Activated CD8-positive, alpha-beta memory T cell treated with anti-CD3 and anti-CD28 coated beads for 24 hours (primary cell): ENCODE results near the gene TFCP2.
"Not testable (repeated sequence)": the region's sequence is repeated elsewhere in the genome, so short reads cannot be mapped to it uniquely, and the experiment has no call there.

Experiments
- DNase-seq: peaks from one replicate; pipeline ENCODE4 v3.0.0-alpha.2; 2020

TFCP2 gene

DNA sequence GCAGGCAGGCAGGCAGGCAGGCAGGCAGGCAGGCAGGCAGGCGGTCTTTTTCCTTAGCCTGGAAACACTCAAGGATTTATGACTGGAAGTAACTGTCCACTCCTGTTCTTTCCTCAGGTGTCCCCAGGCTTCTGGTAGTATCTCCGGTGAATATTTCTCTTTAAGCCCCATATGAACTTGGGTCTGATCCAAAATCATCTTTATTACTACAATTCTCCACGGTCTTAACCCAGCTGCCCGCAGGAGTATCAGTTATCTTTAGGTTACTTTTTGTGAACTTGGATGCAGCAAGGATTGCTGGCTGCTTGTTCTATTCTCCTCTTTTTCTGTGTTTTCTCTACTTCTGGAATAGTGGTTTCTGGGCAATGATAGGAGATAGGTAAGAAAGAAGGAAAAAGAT lies 92.8 kb downstream of the TFCP2 start:
- no peak for DNase-seq

DNA sequence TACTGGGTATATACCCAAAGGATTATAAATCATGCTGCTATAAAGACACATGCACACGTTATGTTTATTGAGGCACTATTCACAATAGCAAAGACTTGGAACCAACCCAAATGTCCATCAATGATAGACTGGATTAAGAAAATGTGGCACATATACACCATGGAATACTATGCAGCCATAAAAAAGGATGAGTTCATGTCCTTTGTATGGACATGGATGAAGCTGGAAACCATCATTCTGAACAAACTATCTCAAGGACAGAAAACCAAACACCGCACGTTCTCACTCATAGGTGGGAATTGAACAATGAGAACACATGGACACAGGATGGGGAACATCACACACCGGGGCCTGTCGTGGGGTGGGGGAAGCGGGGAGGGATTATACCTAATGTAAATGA lies 94.1 kb downstream of the TFCP2 start:
- not testable (repeated sequence) for DNase-seq

DNA sequence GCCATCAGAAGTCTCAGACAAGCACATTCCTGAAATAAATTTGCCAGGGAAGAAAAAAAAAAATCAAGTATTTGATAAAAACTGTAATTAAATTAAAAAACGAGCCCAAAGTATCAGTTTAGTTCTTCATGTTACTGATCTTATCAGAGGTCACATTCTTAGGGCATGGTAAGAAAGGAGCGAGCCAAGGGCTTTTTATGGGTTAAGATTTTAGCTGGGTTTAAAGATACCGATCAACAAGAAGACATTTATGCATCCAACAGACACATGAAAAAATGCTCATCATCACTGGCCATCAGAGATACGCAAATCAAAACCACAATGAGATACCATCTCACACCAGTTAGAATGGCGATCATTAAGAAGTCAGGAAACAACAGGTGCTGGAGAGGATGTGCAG lies 94.6 kb downstream of the TFCP2 start:
- not testable (repeated sequence) for DNase-seq

DNA sequence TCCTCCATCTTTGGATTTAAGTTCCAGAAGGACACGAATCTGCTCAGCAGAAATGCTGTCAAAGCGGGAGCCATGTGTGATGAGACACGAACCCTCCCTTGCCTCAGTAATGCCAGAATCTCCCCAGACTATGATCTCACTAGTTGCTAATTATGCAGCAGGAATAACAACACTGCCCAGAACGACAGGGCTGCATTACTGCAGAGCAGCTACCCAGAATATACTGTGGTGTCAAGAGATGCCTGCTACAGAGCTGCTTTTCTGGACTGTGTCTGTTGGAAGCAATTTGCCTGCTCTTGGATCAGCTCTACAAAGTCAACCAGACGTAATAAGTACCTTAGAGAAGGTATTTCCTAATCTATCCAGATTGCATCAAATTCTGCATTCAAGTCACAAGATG lies 95.0 kb downstream of the TFCP2 start:
- no peak for DNase-seq

DNA sequence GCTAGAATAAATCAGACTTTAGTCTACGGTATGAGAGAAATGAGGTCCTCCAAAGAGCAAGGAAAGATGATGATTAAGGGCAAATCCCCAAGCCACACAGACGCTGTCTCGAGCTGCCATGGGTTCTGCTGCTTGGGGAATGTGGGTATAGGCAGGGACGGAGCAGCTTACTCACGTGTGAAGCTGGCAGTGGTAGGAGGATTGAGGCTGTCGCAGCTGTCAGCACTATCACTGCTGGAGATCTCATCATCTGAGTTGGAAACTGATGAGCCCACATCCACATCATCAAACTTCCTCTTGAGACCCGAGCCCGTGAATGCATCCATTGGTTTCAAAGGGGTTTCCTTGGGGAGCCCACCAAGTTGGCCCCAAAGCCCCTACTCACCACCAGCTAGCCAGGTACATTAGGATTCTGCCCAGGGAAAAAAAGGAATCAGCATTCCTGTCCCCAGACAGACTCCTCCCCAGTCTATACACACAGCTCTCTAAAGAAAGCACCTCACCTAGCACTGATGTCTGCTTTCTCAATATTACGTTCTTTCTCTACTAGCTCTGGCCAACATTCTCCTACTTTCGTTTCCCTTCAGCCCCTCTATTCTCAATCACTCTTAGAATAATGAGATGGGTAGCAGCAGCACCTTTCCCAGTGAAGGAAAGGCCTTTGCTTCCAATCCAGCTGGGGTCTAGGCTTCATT lies 96.6 kb downstream of the TFCP2 start:
- no peak for DNase-seq

DNA sequence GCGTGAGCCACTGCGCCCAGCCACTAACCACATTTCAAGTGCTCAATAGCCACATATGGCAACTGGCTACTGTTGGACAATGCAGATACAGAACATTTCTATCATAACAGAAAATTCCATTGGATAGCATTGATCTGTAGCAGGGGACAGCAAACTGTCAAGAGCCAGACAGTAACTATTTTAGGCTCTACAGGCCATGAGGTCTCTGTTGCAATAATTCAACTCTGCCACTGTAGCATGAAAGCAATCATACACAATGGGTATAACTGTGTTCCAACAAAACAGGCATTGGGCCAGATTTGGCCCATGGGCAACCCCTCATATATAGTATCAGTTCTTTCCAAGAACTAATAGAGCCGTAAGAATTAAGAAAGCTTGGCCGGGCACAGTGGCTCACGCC lies 97.5 kb downstream of the TFCP2 start:
- DNase-seq, result no peak

DNA sequence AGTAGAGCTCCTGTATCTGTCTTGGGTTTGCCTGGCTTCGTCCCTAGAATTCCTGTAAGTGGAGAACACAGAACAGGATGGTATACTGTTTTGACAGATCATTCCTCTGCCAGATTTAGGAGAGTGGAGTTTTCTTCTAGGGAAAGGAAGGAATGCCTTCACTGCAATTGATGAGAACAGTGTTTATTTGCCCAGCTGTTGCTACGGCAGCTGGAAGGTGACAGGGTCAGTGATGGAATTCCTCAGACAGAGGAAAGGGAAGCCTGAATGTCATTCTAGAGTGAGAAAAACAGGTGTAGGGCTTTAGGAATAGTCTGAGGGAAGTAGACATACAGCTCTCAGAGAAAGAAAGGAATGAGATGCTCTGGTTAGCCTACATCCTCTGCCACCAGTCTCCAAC lies 101.3 kb downstream of the TFCP2 start:
- DNase-seq, result no peak

DNA sequence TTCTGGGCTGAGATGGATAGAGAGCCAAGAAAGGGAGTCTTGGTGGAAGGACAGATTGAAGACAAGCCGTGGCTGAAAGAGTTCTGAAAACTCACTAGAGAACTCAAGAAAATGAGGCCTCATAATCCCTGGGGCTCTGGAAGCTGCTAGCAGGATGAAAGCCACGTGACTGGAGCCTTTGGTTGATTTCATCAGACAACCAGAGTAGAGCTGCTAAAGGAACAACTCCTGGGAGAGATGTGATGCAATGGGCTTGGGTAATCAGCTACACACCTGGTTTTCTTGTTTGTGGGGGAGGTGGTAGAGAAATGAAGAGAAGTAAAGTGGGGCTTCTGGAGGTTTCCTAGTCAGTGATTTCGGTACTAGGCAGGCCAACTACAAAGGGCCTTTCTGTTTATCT lies 102.9 kb downstream of the TFCP2 start:
- DNase-seq, result no peak

DNA sequence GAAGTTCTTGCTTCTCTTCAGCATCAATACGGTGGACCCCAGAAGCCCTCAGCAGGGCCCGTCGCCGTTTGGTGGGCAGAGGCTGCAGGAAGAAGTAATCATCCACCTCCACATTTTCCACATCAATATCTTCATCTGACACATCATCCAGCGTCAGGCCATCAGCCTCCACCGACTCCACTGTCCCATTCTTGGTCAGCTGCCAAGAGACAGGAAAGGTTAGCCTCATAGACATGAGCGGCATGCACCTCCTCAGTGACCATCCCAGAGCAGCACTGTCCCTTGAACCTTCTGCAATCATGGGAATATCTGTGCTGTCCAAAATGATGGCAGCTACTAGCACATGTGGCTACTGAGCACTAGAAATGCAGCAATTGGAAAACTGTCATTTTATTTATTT lies 105.2 kb downstream of the TFCP2 start:
- DNase-seq, result no peak

DNA sequence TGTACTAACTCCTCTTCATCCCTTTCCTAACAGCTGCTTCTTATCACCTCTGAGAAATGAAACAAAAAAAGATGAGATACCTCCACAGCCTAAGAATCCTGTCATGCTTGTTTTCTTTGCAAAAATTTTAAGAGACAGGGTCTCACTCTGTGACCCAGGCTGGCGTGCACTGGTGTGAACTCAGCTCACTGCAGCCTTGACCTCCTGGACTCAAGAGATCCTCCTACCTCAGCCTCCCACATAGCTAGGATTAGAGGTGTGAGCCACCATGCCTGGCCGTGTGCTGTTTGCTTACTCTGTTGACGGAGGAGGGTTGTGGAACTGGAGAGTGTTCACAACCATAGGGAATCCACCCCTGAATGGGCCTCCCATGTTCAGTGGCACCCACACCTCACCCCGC lies 105.7 kb downstream of the TFCP2 start:
- DNase-seq, result no peak

DNA sequence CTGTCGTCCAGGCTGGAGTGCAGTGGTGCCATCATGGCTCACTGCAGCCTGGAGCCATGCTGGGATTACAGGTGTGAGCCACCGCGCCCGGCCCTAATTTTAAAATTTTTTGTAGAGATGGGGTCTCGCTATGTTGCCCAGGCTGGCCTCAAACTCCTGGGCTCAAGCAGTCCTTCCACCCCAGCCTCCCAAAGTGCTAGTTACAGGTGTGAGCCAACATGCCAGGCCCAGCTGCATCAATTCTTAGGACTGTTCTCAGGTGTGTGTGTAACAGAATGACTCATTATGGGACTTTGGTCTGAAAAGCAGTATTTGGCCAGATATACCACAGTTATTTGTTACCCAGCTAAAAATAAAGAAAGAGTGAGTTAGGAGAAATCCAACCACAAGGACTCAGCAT lies 107.4 kb downstream of the TFCP2 start:
- DNase-seq, result no peak

DNA sequence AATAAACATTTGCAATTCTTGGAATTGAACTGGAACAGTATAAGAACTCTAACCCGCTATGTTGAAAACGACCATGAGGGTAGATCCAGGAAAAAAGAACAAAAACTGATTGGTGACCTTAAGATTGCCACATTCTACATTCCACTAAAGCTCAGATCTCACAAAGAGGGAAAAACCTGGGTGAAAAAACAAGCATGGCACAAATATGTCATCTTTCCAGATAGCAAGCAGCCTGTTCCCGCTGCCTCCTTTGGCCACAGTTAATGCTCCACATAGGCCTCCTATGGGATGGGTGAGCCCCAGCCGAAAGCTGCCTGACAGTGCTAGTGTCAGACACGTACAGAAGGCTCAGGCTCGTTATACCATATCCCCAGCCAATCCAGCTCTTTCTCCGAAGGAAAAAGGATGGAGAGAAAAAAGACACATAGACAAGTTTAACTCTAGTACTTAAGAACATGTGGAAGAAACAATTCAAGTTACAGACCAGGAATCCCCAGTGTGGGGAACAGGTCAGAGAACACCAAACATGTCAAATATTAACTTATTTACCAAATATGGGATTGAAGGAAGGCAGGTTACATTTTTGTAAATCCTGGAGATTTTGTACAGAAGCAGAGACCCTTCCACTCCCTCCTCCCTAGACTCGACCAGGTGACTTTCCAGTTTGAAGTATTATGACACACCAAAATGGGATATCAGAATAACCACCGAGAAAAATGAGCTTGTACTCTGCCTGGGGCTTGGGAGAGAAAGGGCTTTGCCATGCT lies 110.1 kb downstream of the TFCP2 start:
- DNase-seq, result no peak

DNA sequence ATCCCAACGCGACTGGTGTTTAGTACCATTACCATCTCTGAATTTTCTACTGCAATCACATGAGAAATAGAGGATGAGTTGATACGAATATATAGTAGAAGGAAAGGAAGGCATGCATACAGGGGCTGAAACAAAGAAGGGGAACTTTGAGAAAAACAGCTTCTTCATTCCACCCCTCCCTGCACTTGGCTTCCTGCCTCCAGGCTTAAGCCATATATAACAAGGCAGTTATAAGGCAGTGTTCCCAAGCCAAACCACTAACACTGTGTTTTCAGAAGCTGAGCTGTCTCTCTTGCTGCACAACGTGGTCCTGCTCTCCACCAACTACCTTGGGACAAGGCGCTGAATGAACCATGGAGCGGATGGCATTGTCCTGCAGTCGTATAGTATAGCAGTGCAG lies 113.8 kb downstream of the TFCP2 start:
- DNase-seq, result no peak

DNA sequence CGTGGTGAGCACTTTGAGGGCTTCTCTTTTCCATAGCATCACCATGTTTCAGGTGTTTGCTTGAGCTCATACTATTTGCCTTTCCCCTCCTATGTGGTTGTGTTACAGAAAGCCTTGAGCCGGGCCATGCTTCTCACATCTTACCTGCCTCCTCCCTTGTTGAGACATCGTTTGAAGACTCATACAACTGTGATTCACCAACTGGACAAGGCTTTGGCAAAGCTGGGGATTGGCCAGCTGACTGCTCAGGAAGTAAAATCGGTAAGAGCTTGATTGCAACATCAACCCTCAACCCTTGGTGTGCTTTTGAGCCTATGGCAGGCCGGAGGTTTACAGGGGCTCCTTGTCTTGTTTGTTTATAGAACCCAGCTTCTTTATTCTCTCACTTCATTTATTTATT lies 116.7 kb downstream of the TFCP2 start:
- DNase-seq, result no peak

DNA sequence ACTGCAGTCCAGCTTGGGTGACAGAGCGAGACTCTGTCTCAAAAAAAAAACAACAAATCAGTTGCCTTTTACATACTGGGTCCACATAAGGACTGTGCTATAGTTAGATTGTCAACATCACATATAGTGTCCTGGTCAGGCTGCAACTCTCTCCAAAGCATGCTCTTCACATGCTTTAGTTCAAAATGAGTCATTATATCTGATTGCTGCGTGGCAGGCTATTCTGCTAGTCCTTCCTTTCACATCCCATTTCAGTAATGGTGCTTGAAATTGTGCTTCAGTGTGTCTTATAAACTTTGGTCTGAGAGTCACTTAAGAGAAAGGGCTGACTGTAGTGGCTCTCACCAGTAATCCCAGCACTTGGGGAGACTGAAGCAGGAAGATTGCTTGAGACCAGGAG lies 117.9 kb downstream of the TFCP2 start:
- no peak for DNase-seq

DNA sequence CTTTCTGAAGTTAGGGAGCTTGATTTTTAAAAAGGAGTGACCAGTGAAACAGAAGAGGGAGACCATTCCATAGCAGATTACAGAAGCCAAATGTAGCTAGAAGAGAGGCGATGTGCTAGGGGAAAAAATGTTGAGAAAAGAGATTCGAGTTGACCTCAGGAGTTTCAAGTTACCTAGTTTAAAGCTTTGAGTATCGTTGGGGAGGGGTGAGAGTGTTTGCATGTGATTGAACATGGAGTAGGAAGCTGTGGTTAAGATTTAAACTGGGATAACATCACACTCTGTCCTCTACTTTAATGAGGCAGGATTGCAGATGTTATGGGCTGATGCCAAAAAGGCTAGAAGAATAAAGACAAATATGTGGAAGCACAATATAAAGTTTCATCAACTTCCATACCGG lies 121.1 kb downstream of the TFCP2 start:
- no peak for DNase-seq

DNA sequence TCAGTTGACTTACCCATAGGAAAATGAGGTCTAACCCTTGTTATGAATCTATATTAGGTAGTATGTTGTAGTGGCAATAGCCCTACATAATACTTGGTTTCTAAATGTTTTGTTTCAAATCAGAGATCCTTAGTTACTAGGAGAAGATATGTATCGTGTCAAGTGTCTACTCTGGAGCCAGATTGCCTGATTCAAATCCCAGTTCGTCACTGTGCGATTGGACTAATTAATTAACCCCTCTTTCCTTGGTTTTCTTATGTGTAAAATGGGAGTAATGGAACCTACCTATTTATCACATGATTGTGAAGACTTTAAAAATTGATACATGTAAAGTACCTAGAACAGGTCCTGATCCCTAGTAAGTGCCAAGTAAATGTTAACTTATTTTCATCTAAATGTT lies 123.4 kb downstream of the TFCP2 start:
- DNase-seq, result no peak

DNA sequence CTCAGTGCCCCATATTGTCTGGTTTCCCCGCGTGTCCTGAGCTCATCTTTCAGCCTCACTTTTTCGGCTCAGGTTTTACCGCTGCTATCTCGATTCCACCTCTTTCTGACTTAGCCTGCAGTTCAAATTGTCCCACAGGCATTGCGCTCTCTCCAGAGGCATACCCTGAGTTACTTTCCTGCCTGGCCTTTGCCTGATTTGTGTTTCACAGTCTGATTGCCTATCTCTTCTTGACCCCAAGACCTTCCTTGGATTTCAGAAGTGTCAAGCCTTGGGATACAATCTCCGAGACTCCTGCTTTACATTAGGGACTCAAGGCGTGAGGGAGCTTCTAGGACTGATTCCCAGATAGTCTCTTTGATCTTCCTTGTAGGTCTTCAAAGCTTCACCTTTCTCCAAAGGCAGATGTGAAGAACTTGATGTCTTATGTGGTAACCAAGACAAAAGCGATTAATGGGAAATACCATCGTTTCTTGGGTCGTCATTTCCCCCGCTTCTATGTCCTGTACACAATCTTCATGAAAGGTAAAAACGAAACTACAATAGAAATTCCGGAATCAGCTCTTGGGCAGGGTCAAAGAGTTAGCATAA lies 124.2 kb downstream of the TFCP2 start:
- no peak for DNase-seq

DNA sequence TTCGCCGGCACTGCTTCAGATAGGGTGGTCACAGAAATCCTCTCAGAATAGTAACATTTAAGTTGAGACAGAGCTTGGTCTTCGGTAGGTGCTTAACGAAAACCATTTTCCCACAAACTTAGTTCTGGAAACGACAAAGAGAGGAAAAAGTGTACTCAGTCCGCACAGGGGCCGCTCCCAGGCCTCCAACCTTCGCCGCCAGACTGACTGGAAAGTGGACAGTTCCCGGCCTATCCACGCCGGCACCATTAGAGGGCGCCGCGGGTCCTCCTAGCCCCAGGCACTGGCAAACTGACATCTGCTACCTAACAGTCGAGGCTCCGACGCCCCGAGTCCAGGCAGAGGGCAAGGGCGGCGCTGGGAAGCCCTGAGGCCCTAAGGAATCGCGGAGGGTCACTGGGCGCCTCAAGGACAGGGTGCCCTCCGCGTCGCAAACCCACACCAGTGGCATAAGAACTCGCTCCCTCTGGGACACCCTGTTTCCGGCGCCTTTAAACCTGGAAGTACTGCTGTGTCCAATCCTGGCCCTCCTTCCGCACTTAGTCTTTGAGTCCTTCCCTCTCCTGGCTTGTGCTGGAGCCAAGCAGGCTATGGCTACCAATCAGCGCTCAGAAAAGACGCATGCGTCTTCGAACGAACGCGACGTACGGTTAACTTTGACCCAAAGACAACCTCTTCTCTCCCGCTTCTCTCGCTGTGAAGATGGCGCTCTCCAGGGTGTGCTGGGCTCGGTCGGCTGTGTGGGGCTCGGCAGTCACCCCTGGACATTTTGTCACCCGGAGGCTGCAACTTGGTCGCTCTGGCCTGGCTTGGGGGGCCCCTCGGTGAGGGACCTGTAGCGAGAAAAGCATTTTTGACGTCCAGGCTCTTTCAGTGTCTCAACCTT lies 125.0 kb downstream of the TFCP2 start, which contains the start of gene LETMD1:
Gene LETMD1 (plus strand): TSS at position 673 of the 886 bp plus-strand sequence. CDS start 30 bp downstream, at position 703.
- peak; percentile 95 for DNase-seq
